ENCODE measurements around the gene EPB41.

GRCh38 chr1:29162025-29162424 is 247.7 kb downstream of the EPB41 start:
- no peak for TF ChIP-seq YY1 (IDR thresholded peaks at IDR 0.05; ENCODE audit: low read depth)
- TF ChIP-seq CTCF (IDR thresholded peaks at IDR 0.05): no peak
- TF ChIP-seq GABPA (IDR thresholded peaks at IDR 0.05; ENCODE audit: low read depth): no peak
- no peak for TF ChIP-seq ELF1 (IDR thresholded peaks at IDR 0.05)
- TF ChIP-seq SIN3A (IDR thresholded peaks at IDR 0.05; ENCODE audit: borderline replicate concordance, low read depth, low read length): no peak
- no peak for TF ChIP-seq PBX3 (IDR thresholded peaks at IDR 0.05)
- TF ChIP-seq TAF1 (IDR thresholded peaks at IDR 0.05; ENCODE audit: borderline replicate concordance, low read depth, low read length): no peak
- TF ChIP-seq EZH2phosphoT487 (IDR thresholded peaks at IDR 0.05; ENCODE audit: borderline replicate concordance, low read depth): no peak
- no peak for TF ChIP-seq TCF12 (IDR thresholded peaks at IDR 0.05)

All from SK-N-SH (cell line).